ENCODE results near the gene C12orf56. TPM values are rescaled to one million over a fixed set of nuclear protein-coding genes. Genes with fewer than 3 reads are reported as not detected.

C12orf56 gene
- total and polyA plus RNA-seq, 9 donors: not detected

DNA sequence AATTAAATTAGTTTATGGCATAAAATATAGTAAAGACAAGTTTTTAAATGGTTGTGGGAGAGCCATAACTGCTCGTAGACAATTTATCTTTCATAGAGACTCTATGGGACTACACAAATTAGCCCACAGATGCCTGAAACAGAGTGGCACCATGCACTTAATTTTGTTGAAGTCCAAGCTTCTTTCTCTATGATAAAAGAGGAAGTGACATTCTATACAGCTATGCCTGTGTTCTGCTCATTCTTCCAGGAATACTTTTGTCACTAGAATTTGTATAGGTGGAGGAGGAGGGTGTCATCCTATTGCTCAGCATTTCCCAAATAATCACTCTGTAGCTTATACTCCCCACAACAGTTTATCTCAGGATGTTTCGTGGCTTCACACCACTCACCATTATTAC, 124.7 kb downstream of the C12orf56 start:
- Histone ChIP-seq H3K36me3 (no peaks in the 10 kb centered on the region), H3K4me3 (no peak overlapping the region), H3K27me3 (no peaks in the 10 kb centered on the region), H3K9me3 (no peaks in the 10 kb centered on the region), H3K4me1 (ENCODE audit: insufficient read depth) (no peaks in the 10 kb centered on the region), H3K27ac (no peak overlapping the region)
- no peak for TF ChIP-seq EP300 (IDR thresholded peaks at IDR 0.05)
- TF ChIP-seq, protein P1, sequence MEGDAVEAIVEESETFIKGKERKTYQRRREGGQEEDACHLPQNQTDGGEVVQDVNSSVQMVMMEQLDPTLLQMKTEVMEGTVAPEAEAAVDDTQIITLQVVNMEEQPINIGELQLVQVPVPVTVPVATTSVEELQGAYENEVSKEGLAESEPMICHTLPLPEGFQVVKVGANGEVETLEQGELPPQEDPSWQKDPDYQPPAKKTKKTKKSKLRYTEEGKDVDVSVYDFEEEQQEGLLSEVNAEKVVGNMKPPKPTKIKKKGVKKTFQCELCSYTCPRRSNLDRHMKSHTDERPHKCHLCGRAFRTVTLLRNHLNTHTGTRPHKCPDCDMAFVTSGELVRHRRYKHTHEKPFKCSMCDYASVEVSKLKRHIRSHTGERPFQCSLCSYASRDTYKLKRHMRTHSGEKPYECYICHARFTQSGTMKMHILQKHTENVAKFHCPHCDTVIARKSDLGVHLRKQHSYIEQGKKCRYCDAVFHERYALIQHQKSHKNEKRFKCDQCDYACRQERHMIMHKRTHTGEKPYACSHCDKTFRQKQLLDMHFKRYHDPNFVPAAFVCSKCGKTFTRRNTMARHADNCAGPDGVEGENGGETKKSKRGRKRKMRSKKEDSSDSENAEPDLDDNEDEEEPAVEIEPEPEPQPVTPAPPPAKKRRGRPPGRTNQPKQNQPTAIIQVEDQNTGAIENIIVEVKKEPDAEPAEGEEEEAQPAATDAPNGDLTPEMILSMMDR (IDR thresholded peaks at IDR 0.05): no peak
- TF ChIP-seq POLR2A (IDR thresholded peaks at IDR 0.05): no peak
- intact Hi-C loops (cut with DNase I): no loop called here
- no peak for DNase-seq
- 73 to 77% (median 74%) methylated on average over 2 of the region's 2 CpGs for WGBS, 3 donors

DNA sequence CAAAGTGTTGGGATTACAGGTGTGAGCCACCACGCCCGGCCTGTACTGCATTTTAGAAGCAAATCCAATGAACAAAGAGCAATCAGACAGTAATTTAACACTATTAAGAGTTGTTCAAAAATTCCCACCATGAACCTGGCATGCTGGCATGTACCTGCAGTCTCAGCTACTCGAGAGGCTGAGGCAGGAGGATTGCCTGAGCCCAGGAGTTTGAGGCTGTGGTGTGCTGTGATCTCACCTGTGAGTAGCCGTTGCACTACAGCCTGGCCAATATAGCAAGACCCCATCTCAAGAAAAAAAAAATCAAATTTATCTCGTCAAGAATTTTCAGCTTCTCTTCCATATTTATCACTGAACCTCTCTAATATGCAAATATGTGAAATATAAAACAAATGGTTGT, 128.7 kb downstream of the C12orf56 start:
- Histone ChIP-seq H3K4me1 (ENCODE audit: insufficient read depth) (no peaks in the 10 kb centered on the region), H3K9me3 (no peaks in the 10 kb centered on the region), H3K27me3 (no peaks in the 10 kb centered on the region), H3K36me3 (no peaks in the 10 kb centered on the region), H3K4me3 (no peak overlapping the region), H3K27ac (no peak overlapping the region)
- 85 to 91% (median 87%) methylated on average over 5 of the region's 5 CpGs for WGBS, 3 donors
- intact Hi-C loops (cut with DNase I): no loop called here
- DNase-seq: no peak
- TF ChIP-seq POLR2A (IDR thresholded peaks at IDR 0.05) (no peak), EP300 (IDR thresholded peaks at IDR 0.05) (no peak)
- TF ChIP-seq, protein P1 (IDR thresholded peaks at IDR 0.05): no peak

DNA sequence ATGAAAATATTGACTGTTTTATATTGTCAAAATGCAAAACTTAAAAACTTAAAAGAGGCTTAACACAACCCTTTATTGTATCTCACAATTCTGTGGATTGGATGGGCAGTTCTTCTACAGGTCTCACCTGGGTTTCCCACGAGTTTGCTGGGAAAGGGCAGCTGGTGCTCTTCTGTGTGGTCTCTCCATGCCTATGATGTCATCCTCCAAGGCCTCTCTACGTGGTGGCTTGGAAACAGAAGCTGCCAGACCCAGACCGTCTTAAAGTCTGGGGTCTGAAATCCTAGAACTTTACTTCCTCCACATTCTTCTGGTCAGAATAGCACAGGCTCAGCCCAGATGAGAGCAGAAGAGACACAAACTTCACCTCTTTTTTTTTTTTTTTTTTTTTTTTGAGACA, 132.0 kb downstream of the C12orf56 start:
- Histone ChIP-seq H3K4me3 (no peak overlapping the region), H3K9me3 (no peaks in the 10 kb centered on the region), H3K27ac (no peak overlapping the region), H3K36me3 (no peaks in the 10 kb centered on the region), H3K27me3 (no peaks in the 10 kb centered on the region), H3K4me1 (ENCODE audit: insufficient read depth) (no peaks in the 10 kb centered on the region)
- 23 to 27% (median 24%) methylated on average over 3 of the region's 3 CpGs for WGBS, 3 donors
- TF ChIP-seq EP300 (IDR thresholded peaks at IDR 0.05) (no peak), POLR2A (IDR thresholded peaks at IDR 0.05) (no peak)
- TF ChIP-seq, protein P1 (IDR thresholded peaks at IDR 0.05): no peak
- intact Hi-C loops (cut with DNase I): loop anchor here (5.0 kb wide), 4 partner anchors 76 to 426 kb away; partner anchors contain the start of gene SRGAP1 (in 2 of the 4)
- DNase-seq: no peak

DNA sequence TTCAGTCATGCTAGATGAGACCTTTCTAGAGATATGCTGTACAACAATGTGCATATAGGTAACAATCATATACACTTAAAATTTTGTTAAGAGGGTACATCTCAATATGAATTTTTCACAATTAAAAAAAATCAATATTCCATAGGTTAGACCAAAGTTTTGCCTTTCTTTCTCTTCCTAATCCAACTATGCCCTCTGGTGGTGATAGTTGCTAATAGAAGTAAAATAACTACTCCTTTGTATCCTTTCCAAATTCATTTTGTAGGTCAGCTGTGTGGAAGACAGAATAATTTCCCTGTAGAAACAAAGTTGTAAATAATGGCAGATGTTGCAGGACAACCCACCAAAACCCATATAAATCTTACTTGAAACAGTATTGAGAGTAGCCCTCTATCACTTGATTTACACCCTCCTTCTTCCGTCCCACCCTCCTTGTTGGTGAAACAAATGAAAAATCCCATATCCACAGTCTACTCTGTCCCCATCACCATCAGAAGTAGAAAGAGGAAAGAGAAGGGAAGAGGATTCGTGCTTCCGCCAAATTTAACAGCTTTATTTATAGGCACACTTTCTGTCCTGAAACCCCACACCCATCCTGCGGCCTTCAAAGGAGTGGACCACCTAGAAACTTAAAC, 134.3 kb downstream of the C12orf56 start:
- no peak for TF ChIP-seq EP300 (IDR thresholded peaks at IDR 0.05)
- TF ChIP-seq POLR2A (IDR thresholded peaks at IDR 0.05): no peak
- TF ChIP-seq, protein P1 (IDR thresholded peaks at IDR 0.05): peak; percentile 33 to 71 (median 65)
- intact Hi-C loops (cut with DNase I): loop anchor here (5.0 kb wide), 4 partner anchors 74 to 424 kb away; partner anchors contain the start of gene SRGAP1 (in 2 of the 4)
- no peak for DNase-seq

More for the DNA sequence above, 134.3 kb downstream of the C12orf56 start:
- no peaks in the 10 kb centered on the region for H3K9me3 ChIP-seq
- H3K4me1 ChIP-seq (ENCODE audit: insufficient read depth): no peaks in the 10 kb centered on the region
- 53 to 67% (median 61%) methylated on average over 4 of the region's 4 CpGs for WGBS, 3 donors
- H3K27ac ChIP-seq: no peak overlapping the region
- H3K4me3 ChIP-seq: no peak overlapping the region
- no peaks in the 10 kb centered on the region for H3K36me3 ChIP-seq
- H3K27me3 ChIP-seq: no peaks in the 10 kb centered on the region
